LoVo (cell line): ENCODE measurements around the gene RLN2.
A peak's percentile ranks its signal among the peaks of the same experiment; 100 is the strongest.

Experiments
- DNase-seq: peaks from one replicate; pipeline ENCODE4 v3.0.0-alpha.2; 2016; ENCODE audit warnings: low spot score

The RLN2 gene

GRCh38 chr9:5269249-5269715, 35.2 kb downstream of the RLN2 start:
- no peak for DNase-seq

DNA sequence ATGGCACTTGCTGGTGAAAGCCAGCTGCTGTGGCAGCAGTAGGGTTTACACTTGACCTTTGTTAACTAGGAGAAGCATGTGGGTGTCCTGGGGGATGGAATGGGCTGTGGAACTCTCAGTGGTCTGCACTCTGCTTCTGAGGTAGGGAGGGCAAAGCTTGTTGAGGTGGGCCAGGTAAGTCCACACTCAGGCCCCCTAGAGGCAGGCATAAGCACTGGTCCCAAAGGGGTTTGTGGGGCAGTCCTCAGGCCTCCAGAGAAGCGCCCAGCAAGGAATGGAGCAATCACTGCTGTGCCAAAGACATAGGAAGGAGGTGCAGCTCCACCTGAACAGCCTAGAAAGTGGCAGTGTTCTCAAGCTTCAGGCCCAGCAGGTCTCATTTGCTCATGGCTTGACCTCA, 38.6 kb downstream of the RLN2 start:
- no peak for DNase-seq

DNA sequence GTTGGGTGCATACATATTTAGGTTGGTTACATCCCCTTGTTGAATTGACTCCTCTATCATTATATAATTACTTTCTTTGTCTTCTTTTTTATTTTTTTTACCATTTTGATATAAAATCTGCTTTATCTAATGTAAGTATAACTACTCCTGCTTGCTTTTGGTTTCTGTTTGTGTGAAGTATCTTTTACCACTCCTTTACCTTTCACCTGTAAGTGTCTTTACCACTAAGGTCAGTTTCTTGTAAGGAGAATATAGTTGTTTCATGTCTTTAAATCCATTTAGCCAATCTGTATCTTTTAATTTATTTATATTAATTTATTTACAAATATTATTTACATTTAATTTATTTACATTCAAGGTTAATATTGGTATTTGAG, 40.3 kb downstream of the RLN2 start:
- DNase-seq: no peak

- peak; percentile 29 for DNase-seq
Measured at GRCh38 chr9:5263351-5264218, 40.9 kb downstream of the RLN2 start.
